Mononuclear cell (primary cell): ENCODE data around the gene PLEKHM3. TPM values are rescaled to one million over a fixed set of nuclear protein-coding genes. Genes with fewer than 3 reads are reported as not detected.
"Not testable (repeated sequence)": the region's sequence is repeated elsewhere in the genome, so short reads cannot be mapped to it uniquely, and the experiment has no call there.

Experiments used
- H3K27me3 ChIP-seq: 2 replicates; pipeline ENCODE4 v1.6.0; 2011; ENCODE audit warnings: low read length, control low read depth; ENCODE audit not compliant: insufficient read depth
- H3K4me1 ChIP-seq: 2 replicates; pipeline ENCODE4 v1.5.1; 2011; ENCODE audit warnings: mild to moderate bottlenecking, low read length, control low read depth; ENCODE audit not compliant: insufficient read depth
- H3K4me3 ChIP-seq: 2 replicates; pipeline ENCODE4 v1.5.1; 2011; ENCODE audit warnings: mild to moderate bottlenecking, low read length, moderate library complexity
- H3K9me3 ChIP-seq: 2 replicates; pipeline ENCODE4 v1.5.1; 2011; ENCODE audit warnings: low read depth, mild to moderate bottlenecking, control low read depth, low read length
- total RNA-seq: library from RNA; depleted of rRNA; stranded (reverse); fragments of >200 nt; gene quantifications from one replicate; pipeline ENCODE4 v1.2.3, GENCODE V29; 2012

Gene PLEKHM3
- total RNA-seq, 1 donor, result 22.7 TPM

GRCh38 chr2:207819839-207820784 lies 205.2 kb downstream of the PLEKHM3 start:
- H3K4me1 ChIP-seq, result peaks cover 4% of the 10 kb centered on the region
- no peaks in the 10 kb centered on the region for H3K27me3 ChIP-seq
- no peaks in the 10 kb centered on the region for H3K9me3 ChIP-seq
- no peak overlapping the region for H3K4me3 ChIP-seq

GRCh38 chr2:207819021-207819797 lies 206.1 kb downstream of the PLEKHM3 start:
- no peak overlapping the region for H3K4me3 ChIP-seq
- H3K27me3 ChIP-seq, result no peaks in the 10 kb centered on the region
- H3K9me3 ChIP-seq, result no peaks in the 10 kb centered on the region
- H3K4me1 ChIP-seq, result peaks cover 4% of the 10 kb centered on the region

- Histone ChIP-seq H3K4me3 (no peak overlapping the region), H3K4me1 (peaks cover 4% of the 10 kb centered on the region), H3K27me3 (no peaks in the 10 kb centered on the region), H3K9me3 (no peaks in the 10 kb centered on the region)
Observed at GRCh38 chr2:207816546-207816945, 208.8 kb downstream of the PLEKHM3 start.

GRCh38 chr2:207815254-207815653 lies 210.1 kb downstream of the PLEKHM3 start:
- Histone ChIP-seq H3K4me3 (no peak overlapping the region), H3K9me3 (no peaks in the 10 kb centered on the region), H3K4me1 (peaks cover 13% of the 10 kb centered on the region), H3K27me3 (no peaks in the 10 kb centered on the region)

- Histone ChIP-seq H3K4me3 (no peak overlapping the region), H3K27me3 (no peaks in the 10 kb centered on the region), H3K9me3 (no peaks in the 10 kb centered on the region), H3K4me1 (peaks cover 13% of the 10 kb centered on the region)
Observed at GRCh38 chr2:207813942-207814341, 211.4 kb downstream of the PLEKHM3 start.

- H3K4me3 ChIP-seq, result no peak overlapping the region
- no peaks in the 10 kb centered on the region for H3K27me3 ChIP-seq
- no peaks in the 10 kb centered on the region for H3K9me3 ChIP-seq
- H3K4me1 ChIP-seq, result peaks cover 13% of the 10 kb centered on the region
Observed at GRCh38 chr2:207813221-207813916, 212.0 kb downstream of the PLEKHM3 start.

- H3K4me3 ChIP-seq, result no peak overlapping the region
- H3K27me3 ChIP-seq, result no peaks in the 10 kb centered on the region
- peaks cover 13% of the 10 kb centered on the region for H3K4me1 ChIP-seq
- no peaks in the 10 kb centered on the region for H3K9me3 ChIP-seq
Observed at GRCh38 chr2:207812726-207813080, 212.6 kb downstream of the PLEKHM3 start.

GRCh38 chr2:207812058-207812725 lies 213.1 kb downstream of the PLEKHM3 start:
- Histone ChIP-seq H3K9me3 (no peaks in the 10 kb centered on the region), H3K4me3 (no peak overlapping the region), H3K4me1 (peaks cover 13% of the 10 kb centered on the region), H3K27me3 (no peaks in the 10 kb centered on the region)

- H3K9me3 ChIP-seq, H3K4me3 ChIP-seq, H3K27me3 ChIP-seq: not testable (repeated sequence)
- H3K4me1 ChIP-seq, result peaks cover 13% of the 10 kb centered on the region
Observed at GRCh38 chr2:207811658-207812057, 213.7 kb downstream of the PLEKHM3 start.

- H3K27me3 ChIP-seq, result no peaks in the 10 kb centered on the region
- H3K4me3 ChIP-seq, result no peak overlapping the region
- H3K4me1 ChIP-seq, result peaks cover 9% of the 10 kb centered on the region
- H3K9me3 ChIP-seq, result no peaks in the 10 kb centered on the region
Observed at GRCh38 chr2:207810200-207810788, 215.0 kb downstream of the PLEKHM3 start.

- no peaks in the 10 kb centered on the region for H3K27me3 ChIP-seq
- H3K4me3 ChIP-seq, result no peak overlapping the region
- H3K9me3 ChIP-seq, result no peaks in the 10 kb centered on the region
- peaks cover 9% of the 10 kb centered on the region for H3K4me1 ChIP-seq
Observed at GRCh38 chr2:207808119-207808518, 217.2 kb downstream of the PLEKHM3 start.

- Histone ChIP-seq H3K4me3 (no peak overlapping the region), H3K9me3 (no peaks in the 10 kb centered on the region), H3K4me1 (peaks cover 9% of the 10 kb centered on the region), H3K27me3 (no peaks in the 10 kb centered on the region)
Observed at GRCh38 chr2:207807516-207807915, 217.8 kb downstream of the PLEKHM3 start.

- Histone ChIP-seq H3K4me3 (no peak overlapping the region), H3K4me1 (peaks cover 1% of the 10 kb centered on the region), H3K9me3 (no peaks in the 10 kb centered on the region), H3K27me3 (no peaks in the 10 kb centered on the region)
Observed at GRCh38 chr2:207805566-207806226, 219.6 kb downstream of the PLEKHM3 start.

- no peak overlapping the region for H3K4me3 ChIP-seq
Observed at GRCh38 chr2:207802650-207803049, 222.7 kb downstream of the PLEKHM3 start.

More at GRCh38 chr2:207802650-207803049, 222.7 kb downstream of the PLEKHM3 start:
- no peaks in the 10 kb centered on the region for H3K9me3 ChIP-seq
- no peaks in the 10 kb centered on the region for H3K4me1 ChIP-seq
- no peaks in the 10 kb centered on the region for H3K27me3 ChIP-seq
